Fibroblast of skin of scalp (primary cell): ENCODE measurements around the gene PLXNA4.

Experiments used
- DNase-seq: peaks from one replicate; pipeline ENCODE4 v3.0.0-alpha.2; 2013

Gene PLXNA4

DNA sequence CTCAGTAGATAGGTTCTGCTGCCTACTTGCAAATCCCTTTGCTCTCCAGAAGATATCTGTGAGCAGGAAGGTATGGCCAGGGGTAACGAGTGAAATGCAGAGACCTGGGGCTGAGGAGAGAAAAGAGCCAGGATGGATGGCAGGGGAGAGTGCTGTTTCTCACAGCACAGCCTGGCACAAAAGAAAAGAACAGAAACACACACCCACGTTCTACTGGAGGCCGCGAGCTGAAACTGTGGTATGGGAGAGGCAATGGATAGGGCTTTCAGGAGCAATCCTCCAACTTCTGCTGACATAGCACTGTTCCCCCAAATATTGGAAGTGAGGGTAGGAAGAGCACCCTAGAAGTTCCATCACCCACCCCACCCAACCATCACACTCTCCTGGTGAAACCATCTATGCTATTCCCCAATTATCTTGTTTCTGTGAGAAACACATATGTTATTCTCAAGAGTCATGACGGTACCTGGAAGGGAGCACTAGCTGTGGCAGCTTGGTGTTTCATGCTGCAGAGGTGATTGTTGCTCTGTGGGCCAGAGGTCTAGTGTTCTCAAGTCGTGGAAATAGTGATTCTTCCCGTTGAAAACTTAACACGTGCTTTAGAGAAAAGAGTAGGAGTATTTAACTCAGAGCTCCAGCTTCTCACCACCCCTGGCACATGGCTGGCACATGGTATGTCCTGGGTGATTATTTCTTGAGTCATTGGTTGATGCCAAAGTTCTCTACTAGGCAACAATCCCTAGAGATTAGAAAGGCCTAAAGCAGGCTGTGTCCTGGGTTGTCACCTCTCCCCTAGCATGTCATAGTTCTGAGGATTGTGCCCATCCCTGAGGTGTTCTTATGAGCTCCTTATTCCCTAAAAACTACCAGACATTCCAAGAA, 198.3 kb downstream of the PLXNA4 start:
- DNase-seq: no peak

- DNase-seq: no peak
Observed at GRCh38 chr7:132377015-132377414, 199.3 kb downstream of the PLXNA4 start.

- DNase-seq: no peak
Observed at GRCh38 chr7:132376361-132377013, 199.8 kb downstream of the PLXNA4 start.

- no peak for DNase-seq
Observed at GRCh38 chr7:132373879-132374278, 202.4 kb downstream of the PLXNA4 start.

DNA sequence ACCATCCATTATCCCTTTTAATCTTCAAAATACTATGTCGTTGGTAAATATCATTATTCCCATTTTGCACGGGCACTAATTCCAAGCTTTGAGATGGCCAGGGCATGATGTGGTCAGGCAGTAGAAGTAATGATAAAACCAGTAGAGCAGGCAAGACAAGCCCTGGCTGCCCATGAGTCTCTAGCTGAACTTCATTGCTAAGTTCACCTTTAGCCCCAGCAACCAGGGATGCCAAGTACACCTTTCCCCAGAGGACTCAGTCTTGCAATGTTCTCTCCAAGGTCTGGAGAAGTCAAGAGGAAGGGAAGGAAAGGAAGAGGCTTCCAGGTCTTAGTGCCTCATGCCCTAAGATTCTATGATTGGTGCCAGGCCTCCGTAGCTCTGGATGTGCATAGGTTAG, 203.2 kb downstream of the PLXNA4 start:
- no peak for DNase-seq

GRCh38 chr7:132371948-132372347, 204.3 kb downstream of the PLXNA4 start:
- no peak for DNase-seq

- DNase-seq: no peak
Observed at GRCh38 chr7:132368246-132368900, 207.9 kb downstream of the PLXNA4 start.

DNA sequence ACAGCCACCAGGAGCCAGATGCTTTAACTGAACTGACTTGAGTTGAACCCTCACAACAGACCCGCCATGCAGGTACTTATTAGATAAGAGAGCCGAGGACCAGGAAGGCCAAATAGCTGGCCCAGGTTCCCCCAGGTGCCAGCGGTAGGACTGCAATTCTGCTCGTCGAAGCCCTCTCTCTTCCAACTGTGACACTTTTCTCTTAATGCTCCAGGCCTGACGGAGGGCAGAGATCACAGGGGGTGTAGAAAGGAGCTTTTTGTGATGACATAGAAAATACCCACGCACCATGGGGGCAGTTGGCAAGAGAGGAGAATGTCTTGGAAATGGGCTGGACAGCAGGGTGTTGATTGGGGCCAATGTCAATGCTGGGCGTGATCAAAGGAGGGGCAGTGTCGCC, 208.5 kb downstream of the PLXNA4 start:
- DNase-seq: no peak

DNA sequence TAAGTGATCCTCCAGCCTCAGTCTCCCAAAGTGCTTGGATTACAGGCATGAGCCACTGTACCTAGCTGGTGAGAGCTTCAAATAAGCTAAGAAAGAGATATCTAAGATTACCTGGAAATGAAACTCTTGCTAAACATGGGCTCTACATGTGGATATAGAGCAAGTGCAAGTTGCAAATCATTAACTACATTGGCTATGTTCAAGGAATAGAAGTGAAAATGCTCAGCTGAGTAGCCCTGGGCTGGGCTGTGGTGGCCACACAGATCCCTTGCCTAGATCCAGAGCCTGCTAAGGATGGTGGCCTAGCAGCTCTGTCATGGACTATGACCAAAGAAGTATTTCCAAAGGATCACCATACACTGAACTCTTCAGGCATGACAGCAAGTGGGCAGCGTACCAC, 209.3 kb downstream of the PLXNA4 start:
- no peak for DNase-seq

DNA sequence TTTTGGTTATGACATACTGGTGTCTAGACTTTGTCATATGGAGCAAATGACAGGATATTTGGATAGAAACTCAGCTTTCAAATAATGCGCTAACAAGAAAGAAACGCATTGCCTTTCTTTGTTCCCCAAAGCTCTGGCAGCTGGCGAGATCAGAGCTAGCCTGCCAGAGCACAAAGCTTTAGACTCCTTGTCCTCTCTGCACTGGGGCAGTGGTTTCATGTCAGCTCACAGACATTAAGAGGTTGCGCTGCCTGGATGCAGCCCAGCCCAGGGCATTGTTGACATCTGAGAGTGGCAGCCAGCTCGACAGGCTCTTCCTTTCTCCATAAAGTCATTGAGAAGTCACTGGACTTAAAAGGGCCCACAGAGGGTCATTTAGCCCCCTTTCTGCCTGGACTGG, 212.0 kb downstream of the PLXNA4 start:
- no peak for DNase-seq

DNA sequence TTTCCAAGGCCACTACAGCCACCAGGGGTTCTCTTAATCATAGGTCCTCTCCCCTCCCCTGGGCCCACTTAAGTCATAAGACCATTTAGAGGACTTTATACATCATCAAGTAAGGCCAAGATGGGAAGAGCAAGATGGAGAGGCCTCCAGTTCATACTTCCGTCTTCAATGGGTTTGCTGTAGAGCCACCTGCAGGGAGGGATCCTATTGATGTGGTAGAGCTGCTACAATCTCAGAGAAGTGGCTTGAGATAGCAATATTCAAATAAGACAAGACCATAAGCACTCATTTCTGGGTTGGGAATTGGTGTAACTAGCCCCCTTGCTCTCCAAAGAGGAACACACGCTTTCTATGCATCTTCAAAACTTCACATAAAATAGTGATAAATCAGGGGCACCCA, 214.2 kb downstream of the PLXNA4 start:
- no peak for DNase-seq

- DNase-seq: no peak
Observed at GRCh38 chr7:132361146-132361545, 215.1 kb downstream of the PLXNA4 start.

DNA sequence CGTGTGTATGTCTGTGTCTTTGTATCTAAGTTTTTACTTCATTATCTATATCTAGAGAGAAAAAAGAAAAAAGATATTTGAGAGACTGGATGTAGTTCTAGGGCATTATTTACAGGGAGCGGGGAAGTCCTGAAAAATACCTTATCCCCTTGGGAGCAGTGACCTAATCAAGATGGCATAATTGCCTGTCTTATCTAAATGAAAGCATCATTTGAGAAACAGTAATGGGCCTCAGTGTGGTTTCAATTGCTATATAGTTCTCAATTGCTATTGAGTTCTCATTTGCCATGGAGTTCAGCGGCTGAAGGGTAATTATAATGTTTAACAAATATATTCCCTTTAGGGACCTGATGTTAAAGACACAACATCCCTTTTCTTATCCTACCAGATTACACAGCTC, 216.5 kb downstream of the PLXNA4 start:
- DNase-seq: no peak

GRCh38 chr7:132355048-132355447, 221.2 kb downstream of the PLXNA4 start:
- no peak for DNase-seq

- DNase-seq: peak; percentile 9
Observed at GRCh38 chr7:132354527-132354926, 221.7 kb downstream of the PLXNA4 start.

- DNase-seq: peak; percentile 40
Observed at GRCh38 chr7:132353936-132354335, 222.3 kb downstream of the PLXNA4 start.

GRCh38 chr7:132352800-132353199, 223.5 kb downstream of the PLXNA4 start:
- DNase-seq: peak; percentile 30

- no peak for DNase-seq
Observed at GRCh38 chr7:132351954-132352499, 224.2 kb downstream of the PLXNA4 start.

DNA sequence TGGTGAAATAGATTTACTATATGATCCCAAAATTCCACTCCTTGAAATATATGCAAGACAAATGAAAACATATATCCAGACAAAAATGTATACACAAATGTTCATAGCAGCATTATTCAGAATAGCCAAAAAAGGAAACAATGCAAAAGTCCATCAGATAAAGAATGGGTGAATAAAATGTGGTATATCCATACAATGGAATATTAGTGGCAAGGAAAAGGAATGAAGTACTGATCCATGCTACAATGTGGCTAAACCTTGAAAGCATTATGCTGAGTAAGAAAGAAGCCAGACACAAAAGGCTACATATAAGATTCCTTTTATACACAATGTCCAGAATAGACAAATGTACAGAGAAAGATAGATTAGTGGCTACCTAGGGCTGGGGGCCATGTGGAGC, 225.5 kb downstream of the PLXNA4 start:
- DNase-seq: no peak

DNA sequence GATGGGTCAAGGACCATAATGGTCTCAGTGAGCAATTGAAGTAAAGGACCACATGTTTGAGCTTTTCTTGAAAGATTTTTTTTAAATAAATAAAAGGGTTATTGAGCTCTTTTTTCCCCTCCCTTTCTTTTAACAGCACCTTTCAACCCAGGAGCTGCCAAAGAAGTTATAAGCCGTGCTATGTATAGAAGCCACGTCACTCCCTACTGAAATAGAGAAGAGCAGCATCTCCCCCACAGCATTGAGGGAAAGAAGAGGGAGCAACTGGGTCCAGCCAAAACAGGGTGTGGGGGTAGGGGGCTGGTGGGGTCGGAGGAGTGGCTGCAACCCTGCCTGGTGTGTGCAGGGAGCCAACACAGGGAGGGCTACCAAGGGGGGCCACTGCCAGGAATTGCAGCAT, 227.2 kb downstream of the PLXNA4 start:
- DNase-seq: no peak

DNA sequence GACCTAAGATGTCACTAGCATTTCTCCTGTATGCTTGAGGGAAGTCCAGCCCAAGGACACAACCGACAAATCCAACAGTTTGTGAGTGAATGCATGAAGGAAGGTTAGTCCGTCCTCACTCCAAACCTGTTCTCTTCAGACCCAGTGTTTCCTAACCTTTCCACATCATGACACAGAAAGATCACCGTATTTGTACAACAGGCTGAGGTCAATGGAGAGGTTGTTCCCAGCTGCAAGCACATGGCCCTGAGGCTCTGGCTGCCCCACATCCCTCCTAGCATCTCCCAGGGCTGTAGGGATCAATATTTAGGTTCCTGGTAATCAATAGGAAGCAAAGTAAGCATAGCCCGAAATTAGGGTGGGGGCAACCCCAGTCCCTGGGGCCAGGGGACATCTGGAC, 227.9 kb downstream of the PLXNA4 start:
- no peak for DNase-seq

DNA sequence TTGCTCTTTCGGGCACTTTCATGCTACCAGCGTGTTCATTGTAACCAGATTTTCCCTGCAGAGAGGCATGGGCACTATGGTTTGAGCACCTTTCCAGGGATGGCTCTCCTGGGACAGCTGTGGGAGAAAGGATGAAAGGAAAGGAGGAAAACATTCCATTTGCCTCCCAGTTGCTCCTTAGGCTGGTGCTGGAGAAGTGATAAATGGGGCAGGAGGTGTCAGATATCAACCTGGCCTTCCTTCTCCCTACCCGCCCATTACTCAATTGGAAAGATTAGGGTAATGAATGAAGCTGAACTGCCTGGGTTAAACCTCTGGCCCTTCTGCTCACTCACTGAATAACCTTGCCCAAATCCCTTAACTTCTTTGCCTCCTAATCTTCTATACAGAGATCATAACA, 228.4 kb downstream of the PLXNA4 start:
- no peak for DNase-seq

DNA sequence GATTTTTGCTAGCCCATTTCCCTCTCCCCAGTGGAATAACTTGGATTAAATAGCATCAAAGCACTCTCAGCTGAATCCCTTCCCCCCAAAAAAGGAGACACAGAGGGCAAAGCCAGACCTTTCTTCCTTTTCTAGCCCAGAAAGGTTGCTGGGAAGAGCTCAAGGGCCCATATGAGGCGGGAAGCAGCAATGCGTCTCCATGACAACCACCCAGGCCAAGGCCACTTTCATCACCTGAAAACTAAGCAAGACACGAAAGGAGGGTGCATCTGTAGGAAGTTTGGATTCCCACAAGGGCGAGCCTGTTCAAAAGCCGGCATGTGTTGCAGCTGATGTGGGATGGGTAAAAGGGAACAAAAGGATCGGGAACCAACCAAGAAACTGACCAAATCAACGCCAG, 229.1 kb downstream of the PLXNA4 start:
- DNase-seq: no peak
